Measurements from ENCODE around the gene NEXN. TPM values are rescaled to one million over a fixed set of nuclear protein-coding genes. Genes with fewer than 3 reads are reported as not detected.

Gene NEXN
- total and polyA plus RNA-seq, 2 of the 8 experiments (the other 6 are each of a cell fraction or from before 2014, with no cell fraction given), result 0.20 to 2.9 TPM

- H3K4ac ChIP-seq (replicated peaks; ENCODE audit: insufficient read length, low read depth, low read length), result no peak overlapping the region
- peaks cover 7 to 96% (median 53%) of the 10 kb centered on the region in 4 experiments for H3K36me3 ChIP-seq (ENCODE audit: control insufficient read depth in 2 of 4, insufficient read depth in 4 of 4, low read length in 3 of 4)
- H3K4me1 ChIP-seq (replicated peaks in 1 of 4; ENCODE audit: control insufficient read depth in 3 of 4, insufficient read depth in 4 of 4, low read length in 3 of 4), result no peaks in the 10 kb centered on the region
- no peaks in the 10 kb centered on the region for H3K27me3 ChIP-seq (replicated peaks in 1 of 4; ENCODE audit: control insufficient read depth in 3 of 4, extremely low read depth in 1 of 4, insufficient read depth in 3 of 4, low read length in 3 of 4)
- peak in 1 of 2 experiments; percentile 9; a peak in 1 of 4 replicates for TF ChIP-seq RAD21 (IDR thresholded peaks at IDR 0.05 in 1 of 2, conservative IDR thresholded peaks at IDR 0.05 in 1 of 2; ENCODE audit: low read depth in 2 of 2, low read length in 2 of 2)
- TF ChIP-seq MAFK (IDR thresholded peaks at IDR 0.05; ENCODE audit: low read depth, low read length), result no peak
- peak in 2 of 3 experiments; percentile 6 to 10; a peak in 2 of 4 replicates for TF ChIP-seq CTCF (IDR thresholded peaks at IDR 0.05; ENCODE audit: control extremely low read depth in 1 of 3, insufficient read depth in 1 of 3, low read depth in 1 of 3, low read length in 3 of 3)
- no peak overlapping the region for H3K4me3 ChIP-seq (ENCODE audit: extremely low read depth in 1 of 4, insufficient read depth in 2 of 4, low read depth in 3 of 4, low read length in 4 of 4)
- H4K20me1 ChIP-seq (replicated peaks in 1 of 2; ENCODE audit: control insufficient read depth in 1 of 2, insufficient read depth in 2 of 2, low read length in 2 of 2), result peaks cover 2 to 4% of the 10 kb centered on the region in 2 experiments
- H3K79me2 ChIP-seq (ENCODE audit: control insufficient read depth in 1 of 2, insufficient read depth in 2 of 2, low read length in 2 of 2), result no peaks in the 10 kb centered on the region
- H4K91ac ChIP-seq (replicated peaks; ENCODE audit: insufficient read length, low read length), result no peak overlapping the region
- no peaks in the 10 kb centered on the region for H3K9me3 ChIP-seq (ENCODE audit: insufficient read depth in 2 of 2, low read depth in 1 of 2, low read length in 1 of 2)
- H3K14ac ChIP-seq (ENCODE audit: insufficient read length), result no peak overlapping the region
- CTCF ChIA-PET (ENCODE audit: partially characterized antibody), result interaction anchor here (0.6 to 2.3 kb wide), 4 partner anchors 10 to 156 kb away, joined by 3 to 6 read pairs (median 4); no protein-coding TSS in a partner anchor
- H3K79me1 ChIP-seq (ENCODE audit: low read depth, low read length), result no peaks in the 10 kb centered on the region
- no peak overlapping the region for H2BK15ac ChIP-seq (ENCODE audit: low read length)
- H3K18ac ChIP-seq (ENCODE audit: extremely low read depth, low read length), result no peak overlapping the region
- H2BK5ac ChIP-seq (ENCODE audit: low read depth, low read length), result no peak overlapping the region
- no peak overlapping the region for H3K27ac ChIP-seq (ENCODE audit: low read depth, low read length)
- FAIRE-seq (no peak), DNase-seq (ENCODE audit: low read depth in 1 of 2, low spot score in 2 of 2) (no peak)
- no peak overlapping the region for H4K5ac ChIP-seq (ENCODE audit: insufficient read length, low read depth, low read length)
- H2BK12ac ChIP-seq (ENCODE audit: low read depth, low read length), result no peak overlapping the region
- 85% methylated on average over 2 of the region's 2 CpGs; no CpG with 5 or more reads in 1 of the 2 experiments for WGBS, 2 experiments (ENCODE audit: extremely low coverage in 1 of 2, insufficient coverage in 1 of 2, insufficient read length in 1 of 2, insufficient replicate concordance in 2 of 2, low coverage in 1 of 2, low lambda C conversion rate in 2 of 2, missing lambda C conversion rate in 1 of 2)
- H3K4me2 ChIP-seq (ENCODE audit: insufficient read depth in 1 of 2, low read depth in 2 of 2, low read length in 2 of 2), result no peak overlapping the region
- no peak overlapping the region for H3K23ac ChIP-seq (ENCODE audit: insufficient read length)
- POLR2A ChIA-PET (ENCODE audit: partially characterized antibody), result interaction anchor here (1.6 kb wide), 1 partner anchor 30 kb away, joined by 6 read pairs; the partner anchor contains the start of gene FUBP1
- no peak overlapping the region for H2AK5ac ChIP-seq (ENCODE audit: low read depth, low read length)
- no peaks in the 10 kb centered on the region for H3K23me2 ChIP-seq (ENCODE audit: low read depth, low read length)
- no peak overlapping the region for H2BK20ac ChIP-seq (ENCODE audit: low read length)
- H2BK120ac ChIP-seq (replicated peaks; ENCODE audit: low read depth, low read length), result no peak overlapping the region
- H3K56ac ChIP-seq (replicated peaks; ENCODE audit: insufficient read length, low read depth, low read length), result no peak overlapping the region
- no peak overlapping the region for H3K9ac ChIP-seq (replicated peaks in 1 of 4; ENCODE audit: extremely low read depth in 1 of 4, low read depth in 3 of 4, low read length in 3 of 4)
- no peak overlapping the region for H4K8ac ChIP-seq (ENCODE audit: extremely low read depth, insufficient read depth, low read length)
- no peak overlapping the region for H2AFZ ChIP-seq (ENCODE audit: low read length)
These were observed 60.5 kb downstream of the NEXN start for GRCh38 chr1:77948841-77949424.
